SK-N-SH (cell line): ENCODE data around the gene FGFBP2. TPM values are rescaled to one million over a fixed set of nuclear protein-coding genes. Genes with fewer than 3 reads are reported as not detected.

Source experiments
- CTCF ChIA-PET: fragments of 300-600, 350-600 bp; formaldehyde crosslinking; extraction: SDS; loops from one replicate; lab custom pipeline; 2021; lab: Yijun Ruan, JAX
- POLR2A ChIA-PET: fragments of 350-600 bp; sonication (Branson Sonifier 250); formaldehyde crosslinking; extraction: SDS; loops from one replicate; lab custom pipeline; 2020; ENCODE audit warnings: antibody characterized with exemption, inconsistent platforms; lab: Yijun Ruan, JAX
- DNase-seq: peaks from one replicate; pipeline ENCODE4 v3.0.0; 2012
- H2AFZ ChIP-seq: fragments of 200-600 bp; sonication (generic); 2 replicates; pipeline ENCODE4 v1.8.1; 2016; ENCODE audit warnings: antibody characterized with exemption, mild to moderate bottlenecking, low read depth
- H3F3A ChIP-seq: fragments of 200-600 bp; sonication (generic); replicated peaks from 2 replicates; pipeline ENCODE3; 2016; ENCODE audit warnings: antibody characterized with exemption, mild to moderate bottlenecking; ENCODE audit not compliant: insufficient read depth
- H3K27ac ChIP-seq, 2 experiments: fragments of 200-500 bp in 1 of 2; fragments of 200-600 bp in 1 of 2; sonication (Bioruptor generic) in 1 of 2; sonication (generic), shearing (Covaris generic) in 1 of 2; 2 replicates each; pipeline versions ENCODE4 v1.5.1 to v1.6.1; 2014 to 2016; ENCODE audit warnings: low read depth in 2 of 2, inconsistent platforms in 1 of 2, low read length in 1 of 2, mild to moderate bottlenecking in 1 of 2, mixed read lengths in 1 of 2
- H3K27me3 ChIP-seq: fragments of 200-600 bp; sonication (generic), shearing (Covaris generic); 2 replicates; pipeline ENCODE4 v1.6.1; 2016; ENCODE audit warnings: mixed run types; ENCODE audit not compliant: insufficient read depth
- H3K36me3 ChIP-seq, 2 experiments: fragments of 200-500 bp in 1 of 2; fragments of 200-600 bp in 1 of 2; sonication (Bioruptor generic) in 1 of 2; sonication (generic) in 1 of 2; replicated peaks in 1 of 2; 2 replicates each; pipeline versions ENCODE3 to v1.5.1; 2014 to 2016; ENCODE audit warnings: low read length in 1 of 2, mild to moderate bottlenecking in 1 of 2; ENCODE audit not compliant: insufficient read depth in 2 of 2, control insufficient read depth in 1 of 2
- H3K4me1 ChIP-seq, 2 experiments: fragments of 200-500 bp in 1 of 2; fragments of 200-600 bp in 1 of 2; sonication (Bioruptor generic) in 1 of 2; sonication (generic), shearing (Covaris generic) in 1 of 2; 2 replicates each; pipeline versions ENCODE4 v1.5.1 to v1.6.1; 2014 to 2016; ENCODE audit warnings: low read depth in 1 of 2, low read length in 1 of 2, mixed run types in 1 of 2; ENCODE audit not compliant: insufficient read depth in 2 of 2, control insufficient read depth in 1 of 2
- H3K4me2 ChIP-seq: fragments of 200-600 bp; sonication (generic), shearing (Covaris generic); 2 replicates; pipeline ENCODE4 v1.6.1; 2017; ENCODE audit warnings: mixed run types
- H3K4me3 ChIP-seq, 2 experiments: fragments of 200-500 bp in 1 of 2; fragments of 200-600 bp in 1 of 2; sonication (Bioruptor generic) in 1 of 2; sonication (generic), shearing (Covaris generic) in 1 of 2; 2 replicates each; pipeline versions ENCODE4 v1.5.1 to v1.8.1; 2014 to 2016; ENCODE audit warnings: low read depth in 2 of 2, inconsistent platforms in 1 of 2, low read length in 1 of 2, mild to moderate bottlenecking in 1 of 2, mixed read lengths in 1 of 2, moderate library complexity in 1 of 2
- H3K79me2 ChIP-seq: fragments of 200-600 bp; sonication (generic); 2 replicates; pipeline ENCODE4 v1.8.1; 2017; ENCODE audit warnings: mild to moderate bottlenecking; ENCODE audit not compliant: insufficient read depth
- H3K9ac ChIP-seq: fragments of 200-600 bp; sonication (generic); 2 replicates; pipeline ENCODE4 v1.6.1; 2017; ENCODE audit warnings: mixed run types
- H3K9me2 ChIP-seq: fragments of 200-600 bp; sonication (generic); 2 replicates; pipeline ENCODE4 v1.6.1; 2017; ENCODE audit warnings: mixed run types
- H3K9me3 ChIP-seq: fragments of 200-600 bp; sonication (generic); 2 replicates; pipeline ENCODE4 v1.6.1; 2017; ENCODE audit warnings: mixed run types, mild to moderate bottlenecking, moderate library complexity
- H4K20me1 ChIP-seq: fragments of 200-600 bp; sonication (generic); 2 replicates; pipeline ENCODE4 v1.6.1; 2017; ENCODE audit warnings: mild to moderate bottlenecking, mixed run types; ENCODE audit not compliant: insufficient read depth
- CTCF ChIP-seq: fragments of 200-600 bp; sonication (generic); IDR thresholded peaks from 2 replicates; pipeline ENCODE4 v1.6.1; 2017; ENCODE audit warnings: antibody characterized with exemption, mild to moderate bottlenecking, moderate library complexity
- FOXJ3 ChIP-seq: sonication (generic); formaldehyde crosslinking; IDR thresholded peaks from 2 replicates; pipeline ENCODE4 v1.5.1; 2020; ENCODE audit warnings: mild to moderate bottlenecking, missing genetic modification reagents
- GABPA ChIP-seq: IDR thresholded peaks from 2 replicates; pipeline ENCODE4 v1.4.0; 2012; ENCODE audit warnings: low read depth, mild to moderate bottlenecking
- IRF3 ChIP-seq: fragments of 150-350 bp; IDR thresholded peaks from 2 replicates; pipeline ENCODE4 v1.6.1; 2016; ENCODE audit warnings: mild to moderate bottlenecking, low read depth, low read length
- JUND ChIP-seq: IDR thresholded peaks from 2 replicates; pipeline ENCODE4 v1.4.0; 2012
- NRF1 ChIP-seq: IDR thresholded peaks from 2 replicates; pipeline ENCODE4 v1.6.1; 2012; ENCODE audit warnings: low read depth, mild to moderate bottlenecking, low read length
- REST ChIP-seq: IDR thresholded peaks from 2 replicates; pipeline ENCODE4 v1.6.1; 2012; ENCODE audit warnings: mild to moderate bottlenecking, low read depth, low read length, moderate library complexity
- RFX5 ChIP-seq: IDR thresholded peaks from 2 replicates; pipeline ENCODE4 v1.6.1; 2012; ENCODE audit warnings: mild to moderate bottlenecking, improper control_type of control experiment, low read length
- RXRA ChIP-seq: IDR thresholded peaks from 2 replicates; pipeline ENCODE4 v1.4.0; 2012; ENCODE audit warnings: low read depth, mild to moderate bottlenecking, borderline replicate concordance
- SIN3A ChIP-seq: IDR thresholded peaks from 2 replicates; pipeline ENCODE4 v1.6.1; 2012; ENCODE audit warnings: low read depth, mild to moderate bottlenecking, low read length, moderate library complexity, borderline replicate concordance
- SMC3 ChIP-seq: IDR thresholded peaks from 2 replicates; pipeline ENCODE4 v1.6.1; 2012; ENCODE audit warnings: low read depth, low read length, improper control_type of control experiment
- TCF12 ChIP-seq: IDR thresholded peaks from 2 replicates; pipeline ENCODE4 v1.4.0; 2012
- YY1 ChIP-seq: IDR thresholded peaks from 2 replicates; pipeline ENCODE4 v1.4.0; 2012; ENCODE audit warnings: low read depth, mild to moderate bottlenecking
- ZBTB33 ChIP-seq: IDR thresholded peaks from 2 replicates; pipeline ENCODE4 v1.4.0; 2012; ENCODE audit warnings: low read depth, borderline replicate concordance
- WGBS: methylation state at CpG from one replicate; pipeline ENCODE4 v1.1.6; 2017; ENCODE audit warnings: low lambda C conversion rate; 5-methylcytosine and 5-hydroxymethylcytosine counted together
- polyA plus RNA-seq, 3 experiments: library from polyadenylated mRNA; depleted of rRNA; stranded (reverse); fragments of >200 nt; gene quantifications; 2 replicates each; pipeline ENCODE4 v1.2.3, GENCODE V29; 2012

The FGFBP2 gene
- polyA plus RNA-seq, 1 of the 3 experiments (the other 2 are of a cell fraction): 0.62 TPM

- Histone ChIP-seq H3K27ac (no peak overlapping the region), H3K4me2 (no peak overlapping the region), H3K9me2 (no peaks in the 10 kb centered on the region), H4K20me1 (no peaks in the 10 kb centered on the region), H3K27me3 (no peaks in the 10 kb centered on the region; the same call in 1 of the 2 replicates), H3K4me1 (peaks cover 0 to under 1% of the 10 kb centered on the region in 2 experiments; a peak in 1 of 4 replicates), H3K9me3 (no peaks in the 10 kb centered on the region), H2AFZ (no peak overlapping the region), H3K9ac (no peak overlapping the region), H3K4me3 (no peak overlapping the region), H3K36me3 (no peaks in the 10 kb centered on the region), H3F3A (no peaks in the 10 kb centered on the region), H3K79me2 (no peaks in the 10 kb centered on the region)
- CTCF ChIA-PET: interaction anchor here (1.1 to 5.5 kb wide), 7 partner anchors 10 to 517 kb away, joined by 3 to 32 read pairs (median 5); no protein-coding TSS in a partner anchor
- POLR2A ChIA-PET: no interaction called here
- no peak for DNase-seq
- 39% methylated on average over 3 of the region's 3 CpGs for WGBS
- TF ChIP-seq RXRA (no peak), JUND (no peak), CTCF (no peak), YY1 (no peak), RFX5 (no peak), TCF12 (no peak), NRF1 (no peak), ZBTB33 (no peak), SIN3A (no peak), SMC3 (no peak), FOXJ3 (CRISPR knock-in tag) (no peak), GABPA (no peak), IRF3 (no peak)
These were observed 32.9 kb upstream of the FGFBP2 start for GRCh38 chr4:15995826-15996225.

GRCh38 chr4:15992167-15992485 is 29.2 kb upstream of the FGFBP2 start:
- Histone ChIP-seq H3K9me2 (no peaks in the 10 kb centered on the region), H3K4me1 (no peaks in the 10 kb centered on the region), H3K79me2 (no peaks in the 10 kb centered on the region), H3K4me2 (no peak overlapping the region), H3K36me3 (no peaks in the 10 kb centered on the region), H3K27me3 (no peaks in the 10 kb centered on the region; the same call in 1 of the 2 replicates), H3K9me3 (no peaks in the 10 kb centered on the region), H4K20me1 (no peaks in the 10 kb centered on the region), H3K9ac (no peak overlapping the region), H3K27ac (no peak overlapping the region), H2AFZ (no peak overlapping the region), H3F3A (no peaks in the 10 kb centered on the region), H3K4me3 (no peak overlapping the region)
- DNase-seq: no peak
- 69% methylated on average over 2 of the region's 2 CpGs for WGBS
- POLR2A ChIA-PET: no interaction called here
- CTCF ChIA-PET: interaction anchor here (0.9 to 1.6 kb wide), 4 partner anchors 10 to 110 kb away, joined by 3 to 12 read pairs (median 5); no protein-coding TSS in a partner anchor
- TF ChIP-seq TCF12 (no peak), JUND (no peak), FOXJ3 (CRISPR knock-in tag) (no peak), REST (no peak), CTCF (no peak), ZBTB33 (no peak)
